IMR-90 (cell line): ENCODE measurements around the gene LRP1B.

ENCODE experiments used
- BHLHE40 ChIP-seq: fragments of 150-350 bp; IDR thresholded peaks from 2 replicates; pipeline ENCODE4 v1.6.1; 2016; ENCODE audit warnings: mild to moderate bottlenecking, low read depth, low read length
- CEBPB ChIP-seq: IDR thresholded peaks from 2 replicates; pipeline ENCODE4 v1.6.1; 2012; ENCODE audit warnings: low read depth, low read length, improper control_type of control experiment
- CHD1 ChIP-seq: IDR thresholded peaks from 2 replicates; pipeline ENCODE4 v1.6.1; 2012; ENCODE audit warnings: low read depth, low read length, improper control_type of control experiment
- FOS ChIP-seq: fragments of 150-350 bp; IDR thresholded peaks from 2 replicates; pipeline ENCODE4 v1.6.1; 2016; ENCODE audit warnings: low read depth, low read length
- MAFK ChIP-seq: IDR thresholded peaks from 2 replicates; pipeline ENCODE4 v1.6.1; 2012; ENCODE audit warnings: low read depth, low read length, improper control_type of control experiment
- POLR2A ChIP-seq: IDR thresholded peaks from 2 replicates; pipeline ENCODE4 v1.6.1; 2012; ENCODE audit warnings: mild to moderate bottlenecking, low read depth, low read length
- RAD21 ChIP-seq: IDR thresholded peaks from 2 replicates; pipeline ENCODE4 v1.6.1; 2012; ENCODE audit warnings: low read length, improper control_type of control experiment
- SMC3 ChIP-seq: fragments of 150-350 bp; IDR thresholded peaks from 2 replicates; pipeline ENCODE4 v1.6.1; 2016; ENCODE audit warnings: low read depth, mild to moderate bottlenecking, antibody characterized with exemption, low read length, moderate library complexity
- TF ChIP-seq, protein P1 (sequence below): conservative IDR thresholded peaks from 2 replicates; pipeline ENCODE4 v1.5.1; 2012; ENCODE audit warnings: mild to moderate bottlenecking, low read depth, low read length, improper control_type of control experiment
- TF ChIP-seq, protein P2 (sequence below): fragments of 150-350 bp; IDR thresholded peaks from 2 replicates; pipeline ENCODE4 v1.6.1; 2017; ENCODE audit warnings: mild to moderate bottlenecking, antibody characterized with exemption, low read length, low read depth

DNA sequence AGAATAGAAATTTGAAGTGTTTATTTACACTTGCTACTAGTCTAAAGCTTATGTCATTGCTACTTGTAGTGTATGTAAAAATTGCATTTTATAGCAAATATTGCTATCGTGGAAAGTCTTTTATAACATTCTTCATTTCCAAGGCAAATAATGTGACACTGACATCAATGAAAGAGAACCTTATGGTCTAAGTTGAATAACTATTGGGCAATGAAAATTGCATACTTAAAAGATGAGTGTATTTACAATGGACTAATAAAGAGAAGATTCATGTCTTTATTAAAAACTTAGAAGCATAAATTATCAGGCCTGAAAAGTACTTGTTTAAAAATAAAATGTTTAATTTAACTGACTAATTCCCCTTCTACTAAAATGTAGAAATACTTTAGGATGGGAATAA, 82.2 kb downstream of the LRP1B start:
- TF ChIP-seq, protein P1, sequence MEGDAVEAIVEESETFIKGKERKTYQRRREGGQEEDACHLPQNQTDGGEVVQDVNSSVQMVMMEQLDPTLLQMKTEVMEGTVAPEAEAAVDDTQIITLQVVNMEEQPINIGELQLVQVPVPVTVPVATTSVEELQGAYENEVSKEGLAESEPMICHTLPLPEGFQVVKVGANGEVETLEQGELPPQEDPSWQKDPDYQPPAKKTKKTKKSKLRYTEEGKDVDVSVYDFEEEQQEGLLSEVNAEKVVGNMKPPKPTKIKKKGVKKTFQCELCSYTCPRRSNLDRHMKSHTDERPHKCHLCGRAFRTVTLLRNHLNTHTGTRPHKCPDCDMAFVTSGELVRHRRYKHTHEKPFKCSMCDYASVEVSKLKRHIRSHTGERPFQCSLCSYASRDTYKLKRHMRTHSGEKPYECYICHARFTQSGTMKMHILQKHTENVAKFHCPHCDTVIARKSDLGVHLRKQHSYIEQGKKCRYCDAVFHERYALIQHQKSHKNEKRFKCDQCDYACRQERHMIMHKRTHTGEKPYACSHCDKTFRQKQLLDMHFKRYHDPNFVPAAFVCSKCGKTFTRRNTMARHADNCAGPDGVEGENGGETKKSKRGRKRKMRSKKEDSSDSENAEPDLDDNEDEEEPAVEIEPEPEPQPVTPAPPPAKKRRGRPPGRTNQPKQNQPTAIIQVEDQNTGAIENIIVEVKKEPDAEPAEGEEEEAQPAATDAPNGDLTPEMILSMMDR, result no peak
- TF ChIP-seq CHD1, result no peak
- no peak for TF ChIP-seq POLR2A
- TF ChIP-seq CEBPB, result no peak
- no peak for TF ChIP-seq RAD21
- TF ChIP-seq FOS, result no peak
- TF ChIP-seq SMC3, result no peak
- no peak for TF ChIP-seq BHLHE40
- no peak for TF ChIP-seq MAFK
- TF ChIP-seq, protein P2, sequence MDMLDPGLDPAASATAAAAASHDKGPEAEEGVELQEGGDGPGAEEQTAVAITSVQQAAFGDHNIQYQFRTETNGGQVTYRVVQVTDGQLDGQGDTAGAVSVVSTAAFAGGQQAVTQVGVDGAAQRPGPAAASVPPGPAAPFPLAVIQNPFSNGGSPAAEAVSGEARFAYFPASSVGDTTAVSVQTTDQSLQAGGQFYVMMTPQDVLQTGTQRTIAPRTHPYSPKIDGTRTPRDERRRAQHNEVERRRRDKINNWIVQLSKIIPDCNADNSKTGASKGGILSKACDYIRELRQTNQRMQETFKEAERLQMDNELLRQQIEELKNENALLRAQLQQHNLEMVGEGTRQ, result no peak
